Uterus (tissue), 4 donors: ENCODE results near the gene EMILIN3. TPM values are rescaled to one million over a fixed set of nuclear protein-coding genes. Genes with fewer than 3 reads are reported as not detected.

Experiments used
- DNase-seq, 2 donors: peaks; one replicate each; pipeline ENCODE4 v3.0.0-alpha.2; 2019 to 2020
- H3K27ac ChIP-seq, 2 donors: fragments of 200-600 bp; sonication (generic); 1 replicate in 1 of 2; 2 replicates in 1 of 2; pipeline ENCODE4 v1.5.1; 2016 to 2018
- H3K27me3 ChIP-seq, 2 donors: fragments of 200-600 bp; sonication (generic); one replicate each; pipeline ENCODE4 v1.5.1; 2018 to 2019; ENCODE audit warnings: control low read depth in 1 of 2
- H3K36me3 ChIP-seq, 2 donors: fragments of 200-600 bp; sonication (generic); one replicate each; pipeline ENCODE4 v1.5.1; 2019; ENCODE audit warnings: control low read depth in 1 of 2
- H3K4me1 ChIP-seq, 2 donors: fragments of 200-600 bp; sonication (generic); one replicate each; pipeline ENCODE4 v1.5.1; 2018 to 2019; ENCODE audit warnings: control low read depth in 1 of 2
- H3K4me3 ChIP-seq, 2 donors: fragments of 200-600 bp; sonication (generic); 1 replicate in 1 of 2; 2 replicates in 1 of 2; pipeline ENCODE4 v1.5.1; 2018 to 2019; ENCODE audit warnings: mild to moderate bottlenecking in 1 of 2
- H3K9me3 ChIP-seq, 2 donors: fragments of 200-600 bp; sonication (generic); one replicate each; pipeline ENCODE4 v1.5.1; 2019; ENCODE audit warnings: control low read depth in 1 of 2
- CTCF ChIP-seq, 4 experiments: fragments of 200-600 bp in 2 of 4; fragments of 450-650 bp in 2 of 4; sonication (generic) in 2 of 4; IDR thresholded peaks; one replicate each; pipeline ENCODE4 v1.5.1; 2016 to 2019; ENCODE audit warnings: antibody characterized with exemption in 4 of 4, mild to moderate bottlenecking in 2 of 4, moderate library complexity in 1 of 4
- POLR2A ChIP-seq, 2 donors: fragments of 450-650 bp; IDR thresholded peaks; one replicate each; pipeline ENCODE4 v1.6.1; 2016; ENCODE audit warnings: antibody characterized with exemption in 2 of 2, mild to moderate bottlenecking in 1 of 2, moderate library complexity in 1 of 2
- intact Hi-C: fragments of 100-400 bp; cut with DNase I; formaldehyde crosslinking; loops from one replicate; pipeline ENCODE4 v1.15.1; 2023; ENCODE audit warnings: low total_unique reads
- total RNA-seq, 4 donors: library from RNA; depleted of rRNA in 3 of 4; stranded (reverse); fragments of >200 nt in 3 of 4; gene quantifications; one replicate each; pipeline versions ENCODE4 v1.1.0 to v1.2.4, GENCODE V29; 2014 to 2023
- donor health status: DM: yes; HTN: yes; CAD: no.

The EMILIN3 gene
- total RNA-seq, 4 donors from 2014 or later, result 0.29 to 53.0 (median 2.4) TPM

GRCh38 chr20:41364236-41364855, 2.3 kb downstream of the EMILIN3 start:
- Histone ChIP-seq H3K27ac (no peak overlapping the region), H3K36me3 (no peaks in the 10 kb centered on the region), H3K4me3 (no peak overlapping the region), H3K9me3 (no peaks in the 10 kb centered on the region), H3K27me3 (no peaks in the 10 kb centered on the region), H3K4me1 (peaks cover 0 to 5% of the 10 kb centered on the region in 2 donors)
- TF ChIP-seq CTCF (IDR thresholded peaks at IDR 0.05) (no peak), POLR2A (IDR thresholded peaks at IDR 0.05) (no peak)
- DNase-seq, result no peak
- intact Hi-C loops, result no loop called here

- H3K27me3 ChIP-seq, result no peaks in the 10 kb centered on the region
Observed at GRCh38 chr20:41363601-41364000, 3.0 kb downstream of the EMILIN3 start.

GRCh38 chr20:41362748-41363140, 3.9 kb downstream of the EMILIN3 start:
- Histone ChIP-seq H3K27me3 (no peaks in the 10 kb centered on the region), H3K4me1 (peaks cover 0 to 5% of the 10 kb centered on the region in 2 donors), H3K9me3 (no peaks in the 10 kb centered on the region), H3K4me3 (no peak overlapping the region), H3K27ac (no peak overlapping the region), H3K36me3 (no peaks in the 10 kb centered on the region)
- TF ChIP-seq POLR2A (IDR thresholded peaks at IDR 0.05) (no peak), CTCF (IDR thresholded peaks at IDR 0.05) (no peak)
- no peak for DNase-seq
- intact Hi-C loops, result no loop called here

More at GRCh38 chr20:41363601-41364000, 3.0 kb downstream of the EMILIN3 start:
- H3K4me1 ChIP-seq, result peaks cover 0 to 5% of the 10 kb centered on the region in 2 donors
- intact Hi-C loops, result no loop called here
- TF ChIP-seq POLR2A (IDR thresholded peaks at IDR 0.05) (no peak), CTCF (IDR thresholded peaks at IDR 0.05) (no peak)
- H3K27ac ChIP-seq, result no peak overlapping the region
- H3K36me3 ChIP-seq, result no peaks in the 10 kb centered on the region
- DNase-seq, result no peak
- H3K4me3 ChIP-seq, result no peak overlapping the region
- H3K9me3 ChIP-seq, result no peaks in the 10 kb centered on the region

GRCh38 chr20:41361757-41362747, 4.6 kb downstream of the EMILIN3 start:
- Histone ChIP-seq H3K9me3 (no peaks in the 10 kb centered on the region), H3K4me1 (peaks cover 0 to 5% of the 10 kb centered on the region in 2 donors), H3K4me3 (no peak overlapping the region), H3K27ac (no peak overlapping the region), H3K27me3 (no peaks in the 10 kb centered on the region), H3K36me3 (no peaks in the 10 kb centered on the region)
- intact Hi-C loops, result no loop called here
- no peak for DNase-seq
- no peak for TF ChIP-seq CTCF (IDR thresholded peaks at IDR 0.05)
- no peak for TF ChIP-seq POLR2A (IDR thresholded peaks at IDR 0.05)
